T-cell (primary cell): ENCODE data around the gene NCOR2. TPM values are rescaled to one million over a fixed set of nuclear protein-coding genes. Genes with fewer than 3 reads are reported as not detected.

Source experiments
- ATAC-seq, 4 experiments: fragments of 200-7000 bp in 3 of 4; fragments of 150-1000 bp in 1 of 4; cut with Tn5 transposase; replicated peaks in 1 of 4; 1 replicate in 3 of 4; 2 replicates in 1 of 4; pipeline ENCODE4 v1.10.0; 2021; ENCODE audit warnings: moderate library complexity in 3 of 4, mild to moderate bottlenecking in 2 of 4, moderate number of reproducible peaks in 1 of 4
- CTCF ChIA-PET, 2 donors: fragments of 300-600 bp; sonication (Branson Sonifier 250); formaldehyde crosslinking; loops; one replicate each; lab custom pipeline; 2022; ENCODE audit warnings: antibody characterized with exemption in 2 of 2; lab: Charles Lee
- POLR2A ChIA-PET, 2 donors: fragments of 300-600 bp; sonication (Branson Sonifier 250); formaldehyde crosslinking; loops; one replicate each; lab custom pipeline; 2022; ENCODE audit warnings: antibody characterized with exemption in 2 of 2; lab: Charles Lee
- DNase-seq, 35 experiments: peaks; one replicate each; pipeline versions ENCODE4 v3.0.0 to v3.0.0-alpha.2; 2013 to 2023
- H3K27ac ChIP-seq: one replicate; pipeline ENCODE4 v1.5.1; 2013; ENCODE audit warnings: low read length
- H3K27me3 ChIP-seq, 2 experiments: replicated peaks in 1 of 2; 1 replicate in 1 of 2; 2 replicates in 1 of 2; pipeline versions ENCODE4 v1.6.1 to v1.7.0; 2013; ENCODE audit warnings: low read length in 1 of 2, mixed read lengths in 1 of 2; ENCODE audit not compliant: control insufficient read depth in 2 of 2, insufficient read depth in 2 of 2; ENCODE audit errors: extremely low read depth in 1 of 2
- H3K36me3 ChIP-seq, 2 donors: 1 replicate in 1 of 2; 2 replicates in 1 of 2; pipeline versions ENCODE4 v1.6.1 to v1.7.0; 2013; ENCODE audit warnings: low read length in 1 of 2; ENCODE audit not compliant: control insufficient read depth in 2 of 2, insufficient read depth in 1 of 2; ENCODE audit errors: extremely low read depth in 1 of 2
- H3K4me1 ChIP-seq, 2 experiments: 1 replicate in 1 of 2; 2 replicates in 1 of 2; pipeline versions ENCODE4 v1.6.1 to v1.7.0; 2013; ENCODE audit warnings: low read length in 2 of 2, mixed read lengths in 1 of 2; ENCODE audit not compliant: insufficient read depth in 2 of 2, control insufficient read depth in 1 of 2; ENCODE audit errors: extremely low read depth in 1 of 2
- H3K4me3 ChIP-seq, 2 donors: 1 replicate in 1 of 2; 2 replicates in 1 of 2; pipeline versions ENCODE4 v1.5.1 to v1.7.0; 2013; ENCODE audit warnings: mild to moderate bottlenecking in 2 of 2, low read length in 1 of 2, moderate library complexity in 1 of 2; ENCODE audit not compliant: control insufficient read depth in 1 of 2; ENCODE audit errors: extremely low read depth in 1 of 2
- H3K9me3 ChIP-seq: 2 replicates; pipeline ENCODE4 v1.7.0; 2013
- H3K27ac Mint-ChIP-seq, 2 donors: one replicate each; pipeline ENCODE4 v1.8.0; 2020 to 2021; ENCODE audit warnings: mild to moderate bottlenecking in 2 of 2, mixed read lengths in 2 of 2
- H3K27me3 Mint-ChIP-seq, 2 donors: one replicate each; pipeline ENCODE4 v1.8.0; 2021 to 2022; ENCODE audit warnings: mixed read lengths in 2 of 2
- H3K36me3 Mint-ChIP-seq: one replicate; pipeline ENCODE4 v1.8.0; 2021; ENCODE audit warnings: mixed read lengths
- H3K4me1 Mint-ChIP-seq, 3 donors: one replicate each; pipeline ENCODE4 v1.8.0; 2020 to 2022; ENCODE audit warnings: mixed read lengths in 3 of 3, mild to moderate bottlenecking in 1 of 3
- H3K4me3 Mint-ChIP-seq, 3 donors: one replicate each; pipeline ENCODE4 v1.8.0; 2020 to 2022; ENCODE audit warnings: mild to moderate bottlenecking in 3 of 3, mixed read lengths in 3 of 3, moderate library complexity in 3 of 3
- H3K9me3 Mint-ChIP-seq, 3 donors: one replicate each; pipeline ENCODE4 v1.8.0; 2020 to 2022; ENCODE audit warnings: mixed read lengths in 3 of 3
- WGBS: methylation state at CpG from one replicate; pipeline ENCODE4 v1.1.5; 2013; ENCODE audit warnings: missing lambda C conversion rate; ENCODE audit not compliant: insufficient coverage; 5-methylcytosine and 5-hydroxymethylcytosine counted together
- total RNA-seq, 35 experiments: library from RNA in 6 of 35; stranded (reverse) in 6 of 35; fragments of 120-200 nt in 1 of 35; gene quantifications; one replicate each; pipeline versions ENCODE4 v1.2.1 to v1.2.4 and lab custom pipeline; 2013 to 2026

Gene NCOR2
- total RNA-seq, 5 donors from 2014 or later (not counting 1 experiment from before 2014, with no cell fraction given) = 108 to 140 (median 127) TPM

- ChIA-PET POLR2A (no interaction called here), CTCF (interaction anchor here in 1 of 2 donors (0.5 kb wide), 1 partner anchor 380 kb away, joined by 4 read pairs; no protein-coding TSS in a partner anchor)
- Histone ChIP-seq H3K4me3 (no peak overlapping the region), H3K27ac (no peak overlapping the region), H3K4me1 (peaks cover 11 to 50% of the 10 kb centered on the region in 2 experiments), H3K9me3 (no peaks in the 10 kb centered on the region), H3K27me3 (no peaks in the 10 kb centered on the region), H3K36me3 (peaks cover 0 to 7% of the 10 kb centered on the region in 2 donors)
- 76% methylated on average over 22 of the region's 28 CpGs for WGBS
- H3K27me3 Mint-ChIP-seq = no peaks in the 10 kb centered on the region
- no peak overlapping the region for H3K27ac Mint-ChIP-seq
- DNase-seq (no peak), ATAC-seq (peak in 3 of 4 experiments; percentile 13 to 35 (median 22))
- no peaks in the 10 kb centered on the region for H3K9me3 Mint-ChIP-seq
- peaks cover 58 to 69% (median 64%) of the 10 kb centered on the region in 3 donors for H3K4me1 Mint-ChIP-seq
- no peaks in the 10 kb centered on the region for H3K36me3 Mint-ChIP-seq
- peak overlapping the region in 1 of 3 donors; percentile 71 for H3K4me3 Mint-ChIP-seq
Observed at GRCh38 chr12:124555168-124556073, 12.0 kb downstream of the NCOR2 start.

GRCh38 chr12:124554429-124555029, 12.9 kb downstream of the NCOR2 start:
- Mint-ChIP-seq H3K27ac (no peak overlapping the region), H3K4me3 (peak overlapping the region; percentile 9 to 71 (median 34)), H3K9me3 (no peaks in the 10 kb centered on the region), H3K27me3 (no peaks in the 10 kb centered on the region), H3K36me3 (no peaks in the 10 kb centered on the region), H3K4me1 (peaks cover 67 to 73% (median 70%) of the 10 kb centered on the region in 3 donors)
- POLR2A ChIA-PET = no interaction called here
- CTCF ChIA-PET = interaction anchor here in 1 of 2 donors (0.9 kb wide), 1 partner anchor 216 kb away, joined by 3 read pairs; no protein-coding TSS in a partner anchor
- Histone ChIP-seq H3K9me3 (no peaks in the 10 kb centered on the region), H3K27ac (no peak overlapping the region), H3K27me3 (no peaks in the 10 kb centered on the region), H3K4me1 (peaks cover 11 to 57% of the 10 kb centered on the region in 2 experiments), H3K36me3 (peaks cover 0 to 7% of the 10 kb centered on the region in 2 donors), H3K4me3 (peak overlapping the region; percentile 4 to 29)
- ATAC-seq = peak; percentile 45 to 73 (median 68)
- WGBS = 43% methylated on average over 19 of the region's 26 CpGs
- peak in 7 of 35 experiments; percentile 6 to 30 (median 22) for DNase-seq

- DNase-seq (peak in 2 of 35 experiments; percentile 20 to 38), ATAC-seq (peak in 2 of 4 experiments; percentile 17 to 44)
- H3K4me3 Mint-ChIP-seq = peak overlapping the region in 2 of 3 donors; percentile 34 to 71
- no peaks in the 10 kb centered on the region for H3K9me3 Mint-ChIP-seq
- Histone ChIP-seq H3K4me1 (peaks cover 11 to 62% of the 10 kb centered on the region in 2 experiments), H3K27me3 (no peaks in the 10 kb centered on the region), H3K36me3 (peaks cover 0 to 6% of the 10 kb centered on the region in 2 donors), H3K9me3 (no peaks in the 10 kb centered on the region), H3K4me3 (peak overlapping the region; percentile 4 to 29), H3K27ac (no peak overlapping the region)
- 68% methylated on average over 12 of the region's 18 CpGs for WGBS
- CTCF ChIA-PET = interaction anchor here in 1 of 2 donors (0.9 kb wide), 1 partner anchor 217 kb away, joined by 3 read pairs; no protein-coding TSS in a partner anchor
- no peak overlapping the region for H3K27ac Mint-ChIP-seq
- POLR2A ChIA-PET = no interaction called here
- peaks cover 72 to 74% (median 73%) of the 10 kb centered on the region in 3 donors for H3K4me1 Mint-ChIP-seq
- no peaks in the 10 kb centered on the region for H3K27me3 Mint-ChIP-seq
- H3K36me3 Mint-ChIP-seq = no peaks in the 10 kb centered on the region
Observed at GRCh38 chr12:124553862-124554428, 13.5 kb downstream of the NCOR2 start.

GRCh38 chr12:124551268-124552144, 15.9 kb downstream of the NCOR2 start:
- ChIA-PET CTCF (interaction anchor here in 1 of 2 donors (0.6 to 1.3 kb wide), 2 partner anchors 11 to 142 kb away, joined by 4 to 5 read pairs; no protein-coding TSS in a partner anchor), POLR2A (interaction anchor here in 1 of 2 donors (0.6 to 0.7 kb wide), 2 partner anchors 11 to 134 kb away, joined by 4 to 5 read pairs; no protein-coding TSS in a partner anchor)
- peaks cover 7% of the 10 kb centered on the region for H3K36me3 Mint-ChIP-seq
- H3K4me1 Mint-ChIP-seq = peaks cover 78 to 90% (median 80%) of the 10 kb centered on the region in 3 donors
- DNase-seq = peak in 1 of 35 experiments; percentile 26
- H3K27me3 Mint-ChIP-seq = no peaks in the 10 kb centered on the region
- no peak for ATAC-seq
- Histone ChIP-seq H3K4me3 (no peak overlapping the region), H3K27ac (no peak overlapping the region), H3K9me3 (no peaks in the 10 kb centered on the region), H3K27me3 (no peaks in the 10 kb centered on the region), H3K36me3 (no peaks in the 10 kb centered on the region), H3K4me1 (peaks cover 11 to 66% of the 10 kb centered on the region in 2 experiments)
- H3K27ac Mint-ChIP-seq = no peak overlapping the region
- H3K9me3 Mint-ChIP-seq = no peaks in the 10 kb centered on the region
- peak overlapping the region in 1 of 3 donors; percentile 41 for H3K4me3 Mint-ChIP-seq
- 66% methylated on average over 16 of the region's 25 CpGs for WGBS

GRCh38 chr12:124550123-124551089, 17.0 kb downstream of the NCOR2 start:
- DNase-seq (no peak), ATAC-seq (no peak)
- H3K9me3 ChIP-seq = no peaks in the 10 kb centered on the region
- Mint-ChIP-seq H3K27ac (no peak overlapping the region), H3K4me1 (peaks cover 80 to 88% (median 82%) of the 10 kb centered on the region in 3 donors), H3K4me3 (peak overlapping the region in 1 of 3 donors; percentile 41), H3K27me3 (no peaks in the 10 kb centered on the region), H3K36me3 (peaks cover 7% of the 10 kb centered on the region), H3K9me3 (no peaks in the 10 kb centered on the region)
- H3K27ac ChIP-seq = no peak overlapping the region
- WGBS = 73% methylated on average over 5 of the region's 11 CpGs
- H3K4me1 ChIP-seq = peaks cover 11 to 68% of the 10 kb centered on the region in 2 experiments
- H3K4me3 ChIP-seq = no peak overlapping the region
- H3K36me3 ChIP-seq = no peaks in the 10 kb centered on the region
- ChIA-PET CTCF (interaction anchor here in 1 of 2 donors (1.3 kb wide), 1 partner anchor 9 kb away, joined by 5 read pairs; no protein-coding TSS in a partner anchor), POLR2A (no interaction called here)
- no peaks in the 10 kb centered on the region for H3K27me3 ChIP-seq
